Measurements from ENCODE around the gene ANKRD36.

DNA sequence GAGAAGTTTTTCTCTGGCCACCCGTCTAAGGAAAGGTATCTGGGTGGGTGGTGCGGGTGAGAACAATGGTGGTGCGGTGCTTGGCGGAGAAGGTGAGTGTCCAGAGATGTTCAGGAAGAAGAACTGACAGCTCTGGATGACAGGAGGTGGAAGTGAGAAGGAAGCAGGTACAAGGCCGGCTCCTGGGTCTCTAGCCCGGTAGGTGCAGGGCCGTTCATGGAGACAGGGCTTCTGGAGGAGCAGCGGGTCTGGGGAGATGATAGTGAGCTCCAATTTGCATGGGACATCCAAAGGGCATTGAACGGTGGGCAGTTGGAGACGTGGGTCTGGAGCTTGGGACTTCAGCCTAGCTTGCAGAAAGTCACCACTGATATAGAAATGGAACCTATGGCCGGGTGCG, 17.3 kb upstream of the ANKRD36 start:
- TF ChIP-seq, protein P1, sequence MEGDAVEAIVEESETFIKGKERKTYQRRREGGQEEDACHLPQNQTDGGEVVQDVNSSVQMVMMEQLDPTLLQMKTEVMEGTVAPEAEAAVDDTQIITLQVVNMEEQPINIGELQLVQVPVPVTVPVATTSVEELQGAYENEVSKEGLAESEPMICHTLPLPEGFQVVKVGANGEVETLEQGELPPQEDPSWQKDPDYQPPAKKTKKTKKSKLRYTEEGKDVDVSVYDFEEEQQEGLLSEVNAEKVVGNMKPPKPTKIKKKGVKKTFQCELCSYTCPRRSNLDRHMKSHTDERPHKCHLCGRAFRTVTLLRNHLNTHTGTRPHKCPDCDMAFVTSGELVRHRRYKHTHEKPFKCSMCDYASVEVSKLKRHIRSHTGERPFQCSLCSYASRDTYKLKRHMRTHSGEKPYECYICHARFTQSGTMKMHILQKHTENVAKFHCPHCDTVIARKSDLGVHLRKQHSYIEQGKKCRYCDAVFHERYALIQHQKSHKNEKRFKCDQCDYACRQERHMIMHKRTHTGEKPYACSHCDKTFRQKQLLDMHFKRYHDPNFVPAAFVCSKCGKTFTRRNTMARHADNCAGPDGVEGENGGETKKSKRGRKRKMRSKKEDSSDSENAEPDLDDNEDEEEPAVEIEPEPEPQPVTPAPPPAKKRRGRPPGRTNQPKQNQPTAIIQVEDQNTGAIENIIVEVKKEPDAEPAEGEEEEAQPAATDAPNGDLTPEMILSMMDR (conservative IDR thresholded peaks at IDR 0.05; ENCODE audit: low read depth, low read length), result no peak
- TF ChIP-seq EZH2phosphoT487 (IDR thresholded peaks at IDR 0.05; ENCODE audit: borderline replicate concordance, low read length) (no peak), EZH2 (IDR thresholded peaks at IDR 0.05; ENCODE audit: low read length, unreplicated experiment) (no peak)

Measured in PC-3 (cell line).